CD4-positive, CD25-positive, alpha-beta regulatory T cell (primary cell): ENCODE measurements around the gene PYROXD2. TPM values are rescaled to one million over a fixed set of nuclear protein-coding genes. Genes with fewer than 3 reads are reported as not detected.

Source experiments
- ATAC-seq, 2 donors: fragments of 150-1000 bp; cut with Tn5 transposase; one replicate each; pipeline ENCODE4 v1.10.0; 2021; ENCODE audit warnings: low read depth in 2 of 2, moderate number of reproducible peaks in 2 of 2, moderate library complexity in 1 of 2
- DNase-seq, 3 donors: peaks; one replicate each; pipeline versions ENCODE4 v3.0.0 to v3.0.0-alpha.2; 2012 to 2022; ENCODE audit warnings: mixed read lengths in 1 of 3
- H3K27ac ChIP-seq: one replicate; pipeline ENCODE4 v1.7.0; 2013; ENCODE audit warnings: mild to moderate bottlenecking, low read length; ENCODE audit not compliant: insufficient read depth, poor library complexity, severe bottlenecking
- H3K27me3 ChIP-seq: one replicate; pipeline ENCODE4 v1.7.0; 2013; ENCODE audit warnings: low read length; ENCODE audit not compliant: control insufficient read depth, insufficient read depth
- H3K36me3 ChIP-seq: one replicate; pipeline ENCODE4 v1.7.0; 2013; ENCODE audit warnings: mild to moderate bottlenecking, low read length, moderate library complexity; ENCODE audit not compliant: control insufficient read depth, insufficient read depth
- H3K4me1 ChIP-seq: 2 replicates; pipeline ENCODE4 v1.7.0; 2013; ENCODE audit warnings: mild to moderate bottlenecking, low read length; ENCODE audit not compliant: insufficient read depth, control insufficient read depth, poor library complexity, severe bottlenecking
- H3K4me3 ChIP-seq: one replicate; pipeline ENCODE4 v1.7.0; 2013; ENCODE audit warnings: low read depth, mild to moderate bottlenecking, low read length, moderate library complexity
- H3K9me3 ChIP-seq, 2 experiments: 1 replicate in 1 of 2; 2 replicates in 1 of 2; pipeline ENCODE4 v1.7.0; 2013; ENCODE audit warnings: low read length in 2 of 2, mild to moderate bottlenecking in 1 of 2, moderate library complexity in 1 of 2; ENCODE audit not compliant: control insufficient read depth in 2 of 2
- H3K27ac Mint-ChIP-seq, 3 donors: one replicate each; pipeline ENCODE4 v1.8.0; 2020 to 2022; ENCODE audit warnings: mild to moderate bottlenecking in 3 of 3, mixed read lengths in 3 of 3, moderate library complexity in 2 of 3
- H3K27me3 Mint-ChIP-seq: one replicate; pipeline ENCODE4 v1.8.0; 2022; ENCODE audit warnings: mild to moderate bottlenecking, mixed read lengths
- H3K36me3 Mint-ChIP-seq: one replicate; pipeline ENCODE4 v1.8.0; 2020; ENCODE audit warnings: mixed read lengths
- H3K4me1 Mint-ChIP-seq, 4 donors: one replicate each; pipeline ENCODE4 v1.8.0; 2020 to 2022; ENCODE audit warnings: mixed read lengths in 4 of 4, mild to moderate bottlenecking in 1 of 4
- H3K4me3 Mint-ChIP-seq, 4 donors: one replicate each; pipeline ENCODE4 v1.8.0; 2020 to 2022; ENCODE audit warnings: mild to moderate bottlenecking in 4 of 4, mixed read lengths in 4 of 4, moderate library complexity in 3 of 4
- H3K9me3 Mint-ChIP-seq, 7 donors: one replicate each; pipeline ENCODE4 v1.8.0; 2020 to 2022; ENCODE audit warnings: mixed read lengths in 7 of 7, mild to moderate bottlenecking in 3 of 7, moderate library complexity in 2 of 7
- polyA plus RNA-seq, 4 donors: library from polyadenylated mRNA; unstranded; fragments of 300-500 nt; fragmentation: Illumina TruSeq; gene quantifications; one replicate each; pipeline ENCODE4 v1.2.3, GENCODE V29; 2021
- total RNA-seq: library from RNA; stranded (reverse); gene quantifications from one replicate; pipeline ENCODE4 v1.2.3, GENCODE V29; 2022

PYROXD2 gene
- total and polyA plus RNA-seq, 5 donors from 2014 or later = 0.34 to 17.8 (median 1.7) TPM

DNA sequence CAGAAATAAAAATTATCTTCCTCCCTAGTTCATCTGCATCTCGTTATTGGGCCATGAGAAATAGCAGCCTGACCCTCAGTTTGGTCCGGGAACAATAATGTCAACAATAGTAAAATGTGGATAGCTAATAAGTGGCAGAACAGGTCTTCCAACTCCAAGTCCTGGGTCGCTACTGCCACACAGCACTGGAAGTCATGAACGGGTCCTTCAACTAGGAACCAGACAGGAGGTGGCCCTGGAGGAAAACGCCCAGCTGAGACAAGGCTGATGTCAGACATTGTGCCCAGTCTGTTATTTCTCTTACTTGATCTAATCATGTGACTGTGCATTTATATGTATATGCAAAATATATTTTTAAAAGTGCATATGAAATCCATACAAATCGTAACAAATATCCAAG, 51.8 kb downstream of the PYROXD2 start:
- Mint-ChIP-seq H3K27me3 (peaks cover 20% of the 10 kb centered on the region), H3K4me3 (no peak overlapping the region), H3K4me1 (peaks cover 0 to 4% (median 0%) of the 10 kb centered on the region in 4 donors), H3K9me3 (no peaks in the 10 kb centered on the region), H3K27ac (no peak overlapping the region), H3K36me3 (no peaks in the 10 kb centered on the region)
- Histone ChIP-seq H3K27me3 (no peaks in the 10 kb centered on the region), H3K9me3 (no peaks in the 10 kb centered on the region), H3K36me3 (no peaks in the 10 kb centered on the region), H3K4me1 (no peaks in the 10 kb centered on the region), H3K27ac (no peak overlapping the region), H3K4me3 (no peak overlapping the region)
- ATAC-seq (no peak), DNase-seq (no peak)

- H3K9me3 Mint-ChIP-seq = no peaks in the 10 kb centered on the region
- ATAC-seq (no peak), DNase-seq (peak in 1 of 3 donors; percentile 9)
- H3K27ac Mint-ChIP-seq = peak overlapping the region in 1 of 3 donors; percentile 39
- no peaks in the 10 kb centered on the region for H3K36me3 Mint-ChIP-seq
- no peaks in the 10 kb centered on the region for H3K27me3 ChIP-seq
- H3K9me3 ChIP-seq = no peaks in the 10 kb centered on the region
- H3K4me1 Mint-ChIP-seq = peaks cover 0 to 4% (median 0%) of the 10 kb centered on the region in 4 donors
- no peak overlapping the region for H3K4me3 ChIP-seq
- H3K4me1 ChIP-seq = no peaks in the 10 kb centered on the region
- no peak overlapping the region for H3K4me3 Mint-ChIP-seq
- H3K27me3 Mint-ChIP-seq = peaks cover 27% of the 10 kb centered on the region
- H3K36me3 ChIP-seq = no peaks in the 10 kb centered on the region
- no peak overlapping the region for H3K27ac ChIP-seq
Measured at GRCh38 chr10:98361131-98362025, 53.6 kb downstream of the PYROXD2 start.

DNA sequence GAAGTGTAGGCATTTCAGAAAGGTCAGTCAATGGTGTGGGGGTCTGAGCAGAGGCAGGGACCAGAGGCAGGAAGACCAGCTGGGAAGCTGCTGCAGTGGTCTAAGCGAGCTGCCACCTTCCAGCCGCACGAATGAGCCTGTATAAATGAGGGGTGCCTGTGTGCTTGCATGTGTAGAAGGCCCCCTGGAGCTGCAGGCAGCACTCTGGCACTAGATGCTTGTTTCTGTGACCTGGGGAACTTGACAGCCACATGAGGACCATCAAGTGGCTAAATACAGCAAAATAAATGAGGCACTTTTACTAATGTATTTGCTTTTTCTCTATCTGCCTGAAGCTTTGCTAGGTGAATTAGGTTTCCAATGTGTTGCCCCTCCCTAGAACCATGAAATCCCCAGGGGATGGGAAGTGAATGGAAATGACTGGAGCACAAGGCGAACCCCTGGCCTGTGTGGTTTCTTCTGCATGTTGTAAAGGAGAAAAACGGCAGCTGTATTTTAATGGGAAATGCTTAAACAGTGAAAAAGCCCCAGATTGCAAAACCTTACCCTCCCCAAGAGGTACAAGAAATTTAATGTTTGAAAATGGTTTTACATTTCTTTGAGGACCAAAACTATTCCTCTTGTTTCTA, 57.7 kb downstream of the PYROXD2 start:
- Mint-ChIP-seq H3K4me1 (peaks cover 0 to 4% (median 0%) of the 10 kb centered on the region in 4 donors), H3K9me3 (no peaks in the 10 kb centered on the region), H3K27me3 (peaks cover 35% of the 10 kb centered on the region), H3K36me3 (no peaks in the 10 kb centered on the region), H3K4me3 (no peak overlapping the region), H3K27ac (no peak overlapping the region)
- Histone ChIP-seq H3K36me3 (no peaks in the 10 kb centered on the region), H3K4me1 (no peaks in the 10 kb centered on the region), H3K27me3 (peaks cover 3% of the 10 kb centered on the region), H3K27ac (no peak overlapping the region), H3K4me3 (no peak overlapping the region), H3K9me3 (no peaks in the 10 kb centered on the region)
- ATAC-seq = no peak
- DNase-seq = no peak

DNA sequence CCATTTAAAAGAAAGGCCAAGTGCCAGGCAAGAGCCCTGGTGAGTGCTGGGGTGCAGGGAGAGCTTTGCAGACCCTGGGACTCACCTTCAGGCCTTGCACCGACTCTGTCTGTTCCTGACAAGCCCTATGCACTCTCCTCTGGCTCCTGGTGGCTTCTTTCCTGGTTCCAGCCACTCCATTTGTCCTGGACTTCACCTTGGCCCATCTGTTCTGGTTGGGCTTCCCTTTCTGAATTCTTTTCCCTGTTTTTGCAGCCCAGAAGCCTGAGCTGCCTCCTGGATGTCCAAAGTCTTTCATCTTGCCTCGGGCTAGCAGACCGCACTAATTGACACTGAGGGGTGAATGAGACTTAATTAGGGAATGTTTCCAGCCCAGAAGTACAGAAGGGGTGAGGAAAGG, 60.5 kb downstream of the PYROXD2 start:
- Mint-ChIP-seq H3K4me1 (peaks cover 0 to 2% (median 0%) of the 10 kb centered on the region in 4 donors), H3K4me3 (no peak overlapping the region), H3K27ac (no peak overlapping the region), H3K36me3 (no peaks in the 10 kb centered on the region), H3K27me3 (peaks cover 45% of the 10 kb centered on the region), H3K9me3 (peaks cover 0 to 2% (median 0%) of the 10 kb centered on the region in 7 donors)
- Histone ChIP-seq H3K36me3 (no peaks in the 10 kb centered on the region), H3K27me3 (peaks cover 6% of the 10 kb centered on the region), H3K4me1 (no peaks in the 10 kb centered on the region), H3K4me3 (no peak overlapping the region), H3K27ac (no peak overlapping the region), H3K9me3 (no peaks in the 10 kb centered on the region)
- ATAC-seq (no peak), DNase-seq (no peak)

DNA sequence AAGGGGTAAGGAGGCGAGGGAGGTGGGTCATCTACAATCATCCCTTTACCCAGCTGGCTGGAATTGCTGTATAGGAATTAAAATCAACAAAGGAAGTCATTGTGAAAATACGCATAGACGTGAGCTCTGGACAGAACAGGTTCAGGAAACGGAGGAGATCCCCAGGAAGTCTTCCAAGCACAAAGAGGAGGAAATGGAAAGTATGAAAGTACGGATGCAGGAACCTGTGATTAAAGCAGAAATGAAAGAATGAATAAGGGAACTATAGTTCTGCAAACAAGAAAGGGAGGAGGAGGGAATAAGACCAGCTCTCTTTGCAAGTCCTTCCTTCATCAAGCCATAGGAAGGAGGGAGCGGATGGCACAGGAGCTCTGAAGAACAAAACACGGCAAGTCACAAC, 61.8 kb downstream of the PYROXD2 start:
- Histone ChIP-seq H3K27me3 (peaks cover 6% of the 10 kb centered on the region), H3K36me3 (no peaks in the 10 kb centered on the region), H3K9me3 (no peaks in the 10 kb centered on the region), H3K27ac (no peak overlapping the region), H3K4me3 (no peak overlapping the region), H3K4me1 (no peaks in the 10 kb centered on the region)
- DNase-seq (no peak), ATAC-seq (no peak)
- Mint-ChIP-seq H3K9me3 (peaks cover 0 to 5% (median under 1%) of the 10 kb centered on the region in 7 donors), H3K36me3 (no peaks in the 10 kb centered on the region), H3K4me1 (peaks cover 0 to 3% (median 0%) of the 10 kb centered on the region in 4 donors), H3K27me3 (peaks cover 41% of the 10 kb centered on the region), H3K4me3 (no peak overlapping the region), H3K27ac (peak overlapping the region in 1 of 3 donors; percentile 5)

DNA sequence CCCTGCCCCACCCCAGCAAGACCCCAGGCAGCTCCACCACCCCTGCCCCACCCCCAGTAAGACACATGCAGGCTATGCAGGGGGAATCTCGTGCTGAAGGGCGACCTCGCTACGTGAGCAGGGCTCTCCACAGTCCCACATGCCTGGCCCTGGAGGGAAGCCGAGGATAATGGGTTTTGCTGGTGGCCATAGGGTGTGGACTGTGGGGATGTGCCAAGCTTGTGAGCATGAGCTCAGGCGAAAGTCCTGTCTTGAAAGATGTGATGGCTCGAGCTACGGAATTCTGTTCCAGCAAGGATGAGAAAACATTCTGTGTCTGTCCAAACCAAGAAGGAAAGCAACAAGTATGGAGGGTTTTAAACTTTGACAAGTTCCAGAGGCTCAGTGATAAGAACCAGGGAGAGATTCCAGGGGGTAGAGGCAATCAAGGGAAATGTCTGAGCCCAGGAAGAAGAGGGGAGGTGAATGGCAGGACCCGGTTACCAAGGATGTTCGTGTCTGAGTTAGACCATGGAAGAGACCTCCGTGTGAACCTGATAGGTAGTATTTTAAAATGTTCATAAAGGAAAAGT, 63.1 kb downstream of the PYROXD2 start:
- no peak for DNase-seq
- no peak for ATAC-seq
- Histone ChIP-seq H3K9me3 (peaks cover 2 to 3% of the 10 kb centered on the region in 2 experiments), H3K27me3 (peaks cover 6% of the 10 kb centered on the region), H3K36me3 (no peaks in the 10 kb centered on the region), H3K4me3 (no peak overlapping the region), H3K4me1 (no peaks in the 10 kb centered on the region), H3K27ac (no peak overlapping the region)
- H3K27ac Mint-ChIP-seq = no peak overlapping the region
- peaks cover 0 to 8% (median 4%) of the 10 kb centered on the region in 7 donors for H3K9me3 Mint-ChIP-seq
- H3K4me3 Mint-ChIP-seq = no peak overlapping the region
- no peaks in the 10 kb centered on the region for H3K36me3 Mint-ChIP-seq
- H3K27me3 Mint-ChIP-seq = peaks cover 43% of the 10 kb centered on the region
- H3K4me1 Mint-ChIP-seq = peaks cover 0 to 3% (median 0%) of the 10 kb centered on the region in 4 donors

DNA sequence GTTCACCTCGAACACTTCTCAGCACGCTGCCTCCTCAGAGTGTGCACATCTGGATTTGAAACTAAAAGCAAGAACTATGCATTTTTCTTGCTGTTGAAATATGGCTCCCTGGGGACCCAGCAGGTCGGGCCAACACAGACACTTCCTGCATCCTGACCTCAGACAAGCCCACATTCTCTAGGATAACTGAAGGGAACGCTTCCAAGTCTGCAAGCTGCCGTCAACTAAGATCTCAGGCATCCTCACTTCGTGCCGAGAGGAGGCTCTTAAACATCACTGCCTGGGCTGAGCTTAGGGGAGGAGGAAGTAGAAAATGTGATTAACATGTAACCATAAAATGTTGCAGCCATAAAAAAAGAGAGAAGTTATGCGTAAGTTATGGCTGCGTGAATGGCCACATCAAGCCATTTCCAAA, 65.5 kb downstream of the PYROXD2 start:
- Histone ChIP-seq H3K27ac (no peak overlapping the region), H3K4me1 (no peaks in the 10 kb centered on the region), H3K36me3 (no peaks in the 10 kb centered on the region), H3K27me3 (peaks cover 6% of the 10 kb centered on the region), H3K9me3 (peaks cover 7 to 11% of the 10 kb centered on the region in 2 experiments), H3K4me3 (no peak overlapping the region)
- peaks cover 0 to 11% (median 5%) of the 10 kb centered on the region in 7 donors for H3K9me3 Mint-ChIP-seq
- H3K4me3 Mint-ChIP-seq = no peak overlapping the region
- ATAC-seq = no peak
- peaks cover 42% of the 10 kb centered on the region for H3K27me3 Mint-ChIP-seq
- no peaks in the 10 kb centered on the region for H3K36me3 Mint-ChIP-seq
- H3K4me1 Mint-ChIP-seq = peaks cover 0 to 3% (median 0%) of the 10 kb centered on the region in 4 donors
- DNase-seq = no peak
- H3K27ac Mint-ChIP-seq = no peak overlapping the region
